GM19239 (cell line): ENCODE results near the gene AMN1.
A peak's percentile ranks its signal among the peaks of the same experiment; 100 is the strongest.
"Not testable (repeated sequence)": the region's sequence is repeated elsewhere in the genome, so short reads cannot be mapped to it uniquely, and the experiment has no call there.

Experiments
- DNase-seq: peaks from one replicate; pipeline ENCODE4 v3.0.0; 2011; ENCODE audit warnings: low spot score; ENCODE audit not compliant: insufficient read length
- FAIRE-seq: peaks from 2 replicates; lab custom pipeline; 2011; peaks lifted over from hg19 to GRCh38; lab: Jason Lieb, UNC

The AMN1 gene

DNA sequence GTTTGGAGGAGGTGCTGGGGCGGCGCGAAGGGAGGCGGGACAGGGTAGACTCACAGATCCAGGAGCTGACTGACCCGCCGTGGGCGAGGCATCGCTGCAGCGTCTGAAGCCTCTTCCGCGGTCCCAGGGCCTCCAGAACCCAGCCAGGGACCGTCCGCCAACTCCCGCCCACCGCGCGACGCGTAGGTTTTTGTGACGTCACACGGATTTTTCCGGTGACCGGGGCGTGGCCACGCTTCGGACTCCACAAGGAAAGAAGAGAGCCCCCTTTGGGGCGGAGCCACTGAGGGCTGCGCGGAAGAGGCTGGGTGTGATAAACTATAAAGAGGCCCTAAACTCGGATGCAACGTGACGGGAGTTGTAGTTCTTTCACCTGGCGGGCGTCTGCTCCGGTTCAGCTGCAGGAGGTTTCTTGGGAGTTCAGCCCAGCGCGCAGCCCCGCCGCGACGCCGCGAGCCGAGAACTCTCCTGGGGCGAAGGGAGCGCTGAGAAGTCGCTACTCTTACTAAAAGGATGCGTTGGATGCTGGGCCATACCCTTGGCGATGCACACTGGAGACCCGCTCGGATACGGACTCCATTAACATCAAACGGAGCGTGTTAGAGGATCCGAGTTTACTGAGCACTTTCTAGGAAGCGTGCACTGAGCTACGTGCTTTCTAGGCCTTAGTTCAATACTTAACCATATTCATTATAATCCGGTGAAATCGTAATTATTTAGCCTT, at the start of gene AMN1:
TSS of gene AMN1 (minus strand) at position 105 of the 724 bp plus-strand sequence. CDS start at position 92, 13 bp downstream.
- DNase-seq (peak; percentile 82), FAIRE-seq (peak; percentile 96)

DNA sequence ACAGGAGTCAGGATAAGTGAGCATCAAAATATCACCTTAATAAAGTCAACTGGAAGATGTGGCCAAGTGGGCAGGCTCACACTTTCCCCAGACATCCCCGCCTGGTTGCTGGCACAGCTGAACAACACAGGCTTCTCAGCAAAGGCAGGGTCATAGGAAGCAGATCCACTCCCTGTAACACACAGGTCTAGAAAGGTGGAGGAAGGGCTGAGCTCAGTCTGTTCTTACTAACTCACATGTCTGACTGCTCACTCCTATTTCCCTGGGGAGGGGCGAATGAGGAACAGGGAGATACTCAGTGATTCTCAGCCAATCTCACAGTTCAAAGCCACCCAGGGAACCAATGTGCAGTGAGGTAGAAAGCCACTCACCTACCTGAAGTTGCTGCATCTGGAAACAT, 45.0 kb upstream of the AMN1 start:
- FAIRE-seq (peak; percentile 70), DNase-seq (no peak)

- FAIRE-seq: peak; percentile 60
Measured at GRCh38 chr12:31773223-31773750, 44.5 kb upstream of the AMN1 start.

GRCh38 chr12:31772685-31773222, 43.9 kb upstream of the AMN1 start:
- DNase-seq (no peak), FAIRE-seq (no peak)

More at GRCh38 chr12:31773223-31773750, 44.5 kb upstream of the AMN1 start:
- no peak for DNase-seq

GRCh38 chr12:31772186-31772585, 43.4 kb upstream of the AMN1 start:
- DNase-seq (no peak), FAIRE-seq (no peak)

GRCh38 chr12:31768046-31768445, 39.2 kb upstream of the AMN1 start:
- FAIRE-seq: no peak
- DNase-seq: no peak

DNA sequence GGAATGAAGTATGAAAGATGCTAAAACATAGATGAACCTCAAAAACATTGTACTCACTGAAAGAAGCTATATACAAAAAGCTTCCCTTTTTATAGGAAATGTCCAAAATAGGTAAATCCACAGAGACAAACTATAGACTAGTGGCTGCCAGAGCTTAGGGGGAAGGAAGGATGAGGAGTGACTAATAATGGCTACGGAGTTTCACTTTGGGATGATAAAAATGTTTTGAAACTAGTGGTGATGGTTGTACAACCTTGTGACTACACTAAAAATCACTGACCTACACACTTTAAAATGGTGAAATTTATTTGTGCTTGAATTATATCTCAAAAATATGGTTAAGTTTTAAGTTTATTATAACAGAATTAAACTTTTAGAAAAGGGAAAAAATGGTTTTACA, 37.1 kb upstream of the AMN1 start:
- no peak for DNase-seq
- peak; percentile 67 for FAIRE-seq

GRCh38 chr12:31759632-31760459, 31.0 kb upstream of the AMN1 start:
- no peak for DNase-seq
- FAIRE-seq: peak; percentile 80

- FAIRE-seq, DNase-seq: not testable (repeated sequence)
Measured at GRCh38 chr12:31758297-31758696, 29.5 kb upstream of the AMN1 start.

GRCh38 chr12:31756977-31757420, 28.2 kb upstream of the AMN1 start:
- DNase-seq: no peak
- FAIRE-seq: no peak

DNA sequence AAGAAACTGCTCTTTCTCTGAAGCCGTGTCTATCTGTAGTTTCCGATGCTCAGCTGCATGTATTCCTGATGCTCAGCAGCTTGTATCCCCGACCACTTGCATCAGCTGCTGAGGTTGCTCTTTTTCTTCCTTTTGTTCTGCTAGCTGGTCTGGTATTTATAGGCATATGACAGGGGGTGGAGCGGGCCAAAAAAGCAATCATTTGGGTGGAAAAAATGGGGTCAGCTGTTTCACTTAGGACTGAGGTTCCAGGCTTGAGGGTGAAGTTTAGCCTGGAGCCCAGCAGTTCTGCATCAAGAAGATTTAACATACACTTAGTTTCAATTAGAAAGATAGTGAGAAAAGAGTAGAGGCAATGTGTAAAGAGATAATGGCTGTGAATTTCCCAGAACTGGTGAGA, 23.6 kb upstream of the AMN1 start:
- FAIRE-seq (no peak), DNase-seq (no peak)

DNA sequence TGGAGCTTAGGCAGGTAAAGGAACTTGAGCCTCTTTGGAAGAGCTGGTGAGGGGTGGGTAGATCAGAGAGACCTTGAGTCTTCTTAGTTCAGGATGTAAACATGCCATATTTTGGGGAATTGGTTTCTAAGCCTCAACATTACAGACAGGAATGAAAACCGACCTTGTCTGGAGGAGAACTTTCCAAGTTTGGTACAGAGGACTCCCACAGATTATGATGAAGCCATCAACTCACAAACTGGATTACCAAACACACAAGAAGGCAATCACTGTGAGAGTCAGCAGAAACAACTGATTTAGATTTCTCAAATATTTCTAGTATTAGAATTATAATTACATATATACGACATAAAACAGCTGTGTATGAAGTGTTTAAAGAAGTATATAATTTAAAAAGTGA, 22.3 kb upstream of the AMN1 start:
- FAIRE-seq: no peak
- no peak for DNase-seq

DNA sequence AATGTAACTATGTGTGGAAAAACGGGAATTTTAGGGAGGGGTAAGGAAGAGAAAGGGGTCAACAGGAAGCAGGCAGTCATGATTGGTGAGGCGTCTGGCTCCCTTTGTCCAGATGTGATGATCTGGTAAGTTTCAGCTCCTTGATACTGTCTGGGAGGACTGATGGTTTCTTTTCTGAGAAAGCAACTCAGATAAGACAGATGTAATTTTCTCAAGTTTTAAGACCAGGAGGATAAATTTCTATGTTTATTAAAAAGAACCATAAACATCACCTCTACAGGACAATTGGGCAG, 21.9 kb upstream of the AMN1 start:
- DNase-seq (no peak), FAIRE-seq (peak; percentile 68)

- FAIRE-seq (peak; percentile 95), DNase-seq (peak; percentile 45)
Measured at GRCh38 chr12:31749024-31749704, 20.3 kb upstream of the AMN1 start.

- DNase-seq (no peak), FAIRE-seq (no peak)
Measured at GRCh38 chr12:31745242-31745641, 16.4 kb upstream of the AMN1 start.

GRCh38 chr12:31744363-31744762, 15.5 kb upstream of the AMN1 start:
- DNase-seq, FAIRE-seq: not testable (repeated sequence)

DNA sequence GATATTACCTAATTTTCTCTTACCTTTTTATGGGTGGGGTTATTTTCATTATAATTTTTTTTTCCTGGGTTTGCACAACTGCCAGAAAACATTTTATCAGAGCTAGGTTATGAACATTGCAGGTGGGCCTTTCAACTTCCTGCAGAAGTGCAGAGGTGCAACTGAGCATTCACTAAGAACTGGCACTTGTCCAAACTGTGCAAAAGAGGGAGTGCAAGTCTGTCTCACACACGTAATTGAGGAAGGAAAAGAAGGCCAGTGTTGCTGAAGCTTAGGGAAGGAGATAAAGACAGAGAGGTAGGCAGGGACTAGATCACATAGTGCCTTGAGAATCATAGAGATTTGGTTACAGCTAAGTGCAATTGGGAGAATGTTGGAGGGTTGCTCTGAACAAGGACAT, 14.1 kb upstream of the AMN1 start:
- peak; percentile 89 for FAIRE-seq
- DNase-seq: no peak

GRCh38 chr12:31740628-31741027, 11.8 kb upstream of the AMN1 start:
- FAIRE-seq (no peak), DNase-seq (no peak)

- DNase-seq (no peak), FAIRE-seq (no peak)
Measured at GRCh38 chr12:31737763-31738162, 8.9 kb upstream of the AMN1 start.

DNA sequence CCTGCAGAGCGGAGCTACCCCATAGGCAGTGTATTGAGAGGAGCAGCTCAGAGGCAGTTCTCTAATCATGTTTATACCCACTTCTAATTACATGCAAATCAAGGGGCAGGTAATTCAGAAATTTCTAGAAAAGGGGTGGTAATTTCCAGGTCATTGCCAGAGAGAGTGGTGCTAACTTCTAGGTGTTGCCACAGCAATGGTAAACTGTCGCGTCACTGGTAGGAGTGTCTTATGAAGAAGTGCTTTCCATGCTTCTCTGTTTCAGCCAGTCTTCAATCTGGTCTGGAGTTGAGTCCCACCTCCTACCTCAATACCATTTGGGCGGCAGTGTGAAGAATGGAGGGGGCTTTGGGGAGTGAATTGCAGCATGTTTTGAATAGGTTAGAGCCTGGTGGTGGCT, 8.5 kb upstream of the AMN1 start:
- FAIRE-seq (no peak), DNase-seq (no peak)
